Lung (tissue), 12 donors: ENCODE data around the gene TPRN. TPM values are rescaled to one million over a fixed set of nuclear protein-coding genes. Genes with fewer than 3 reads are reported as not detected.
A peak's percentile ranks its signal among the peaks of the same experiment; 100 is the strongest.

Source experiments
- ATAC-seq: fragments of 200-7000 bp; cut with Tn5 transposase; one replicate; pipeline ENCODE4 v1.9.1; 2020; ENCODE audit warnings: moderate number of reproducible peaks; ENCODE audit not compliant: insufficient read depth, low FRiP score
- DNase-seq, 3 donors: peaks; one replicate each; pipeline ENCODE4 v3.0.0-alpha.2; 2013 to 2017
- H3K27ac ChIP-seq, 2 donors: one replicate each; pipeline ENCODE4 v1.5.1; 2013; ENCODE audit warnings: mild to moderate bottlenecking in 2 of 2, moderate library complexity in 2 of 2, control low read depth in 1 of 2, inconsistent platforms in 1 of 2, low read depth in 1 of 2, low read length in 1 of 2
- H3K27me3 ChIP-seq, 3 donors: one replicate each; pipeline ENCODE4 v1.5.1; 2013; ENCODE audit warnings: low read length in 2 of 3; ENCODE audit not compliant: control insufficient read depth in 3 of 3, insufficient read depth in 3 of 3
- H3K36me3 ChIP-seq, 4 donors: one replicate each; pipeline ENCODE4 v1.5.1; 2013; ENCODE audit warnings: low read length in 4 of 4, mild to moderate bottlenecking in 1 of 4, moderate library complexity in 1 of 4; ENCODE audit not compliant: control insufficient read depth in 4 of 4, insufficient read depth in 4 of 4
- H3K4me1 ChIP-seq, 5 donors: one replicate each; pipeline ENCODE4 v1.5.1; 2013; ENCODE audit warnings: low read length in 5 of 5, mild to moderate bottlenecking in 2 of 5, moderate library complexity in 1 of 5; ENCODE audit not compliant: control insufficient read depth in 5 of 5, insufficient read depth in 5 of 5
- H3K4me3 ChIP-seq: one replicate; pipeline ENCODE4 v1.5.1; 2013; ENCODE audit warnings: mild to moderate bottlenecking, control low read depth, moderate library complexity
- H3K9ac ChIP-seq, 2 donors: one replicate each; pipeline ENCODE4 v1.5.1; 2013; ENCODE audit warnings: low read length in 2 of 2, control low read depth in 1 of 2; ENCODE audit not compliant: insufficient read depth in 1 of 2
- H3K9me3 ChIP-seq, 4 donors: one replicate each; pipeline ENCODE4 v1.5.1; 2013; ENCODE audit warnings: low read length in 3 of 4, mild to moderate bottlenecking in 1 of 4, moderate library complexity in 1 of 4; ENCODE audit not compliant: control insufficient read depth in 4 of 4, insufficient read depth in 3 of 4
- WGBS, 2 donors: extraction: QIAGEN DNeasy Blood & Tissue Kit; methylation state at CpG; one replicate each; pipeline ENCODE4 v1.1.7; 2013; 5-methylcytosine and 5-hydroxymethylcytosine counted together
- polyA plus RNA-seq, 2 donors: library from polyadenylated mRNA; stranded (reverse); fragments of 200-250 nt; gene quantifications; one replicate each; pipeline ENCODE4 v1.2.1, GENCODE V29; 2013
- total RNA-seq, 2 donors: library from RNA; depleted of rRNA in 1 of 2; stranded (reverse); fragments of >200 nt in 1 of 2; gene quantifications; one replicate each; pipeline ENCODE4 v1.2.1, GENCODE V29; 2014 to 2021
- TF ChIP-seq, protein P1 (sequence below): IDR thresholded peaks from 2 replicates; pipeline ENCODE4 v1.5.1; 2012; ENCODE audit warnings: mild to moderate bottlenecking; ENCODE audit errors: control extremely low read depth, extremely low read depth
- donor health status: control.
- donor health status: control.
- donor health status: Bipolar disorder and iron deficiency.
- donor health status: healthy.
- donor health status: DM: yes; HTN: yes; CAD: no.

Gene TPRN
- total and polyA plus RNA-seq, 4 donors, result 8.9 to 30.6 (median 15.5) TPM

DNA sequence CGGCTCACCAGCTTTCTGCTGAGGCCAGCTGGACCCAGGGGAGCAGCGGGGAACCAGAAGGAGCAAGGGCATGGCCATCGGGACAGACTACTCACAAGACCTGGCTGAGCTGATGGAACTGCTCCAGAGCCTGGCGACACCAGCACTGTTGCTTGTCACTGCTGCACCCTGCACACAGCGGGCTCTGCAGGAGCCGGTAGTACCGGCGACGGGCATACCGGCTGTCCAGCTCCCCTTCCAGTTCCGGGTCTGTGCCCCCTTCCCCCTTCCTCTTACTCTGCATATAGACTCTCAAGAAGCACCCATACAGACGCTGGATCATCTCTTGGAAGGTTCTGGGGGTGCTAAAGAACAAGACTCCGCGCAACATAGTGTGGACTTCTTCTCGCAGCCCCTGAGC is 13.2 kb downstream of the TPRN start:
- H3K27ac ChIP-seq, result no peak overlapping the region
- peak overlapping the region in 1 of 2 donors; percentile 52 for H3K9ac ChIP-seq
- no peak for DNase-seq
- no peak for ATAC-seq
- no peaks in the 10 kb centered on the region for H3K27me3 ChIP-seq
- TF ChIP-seq, protein P1, sequence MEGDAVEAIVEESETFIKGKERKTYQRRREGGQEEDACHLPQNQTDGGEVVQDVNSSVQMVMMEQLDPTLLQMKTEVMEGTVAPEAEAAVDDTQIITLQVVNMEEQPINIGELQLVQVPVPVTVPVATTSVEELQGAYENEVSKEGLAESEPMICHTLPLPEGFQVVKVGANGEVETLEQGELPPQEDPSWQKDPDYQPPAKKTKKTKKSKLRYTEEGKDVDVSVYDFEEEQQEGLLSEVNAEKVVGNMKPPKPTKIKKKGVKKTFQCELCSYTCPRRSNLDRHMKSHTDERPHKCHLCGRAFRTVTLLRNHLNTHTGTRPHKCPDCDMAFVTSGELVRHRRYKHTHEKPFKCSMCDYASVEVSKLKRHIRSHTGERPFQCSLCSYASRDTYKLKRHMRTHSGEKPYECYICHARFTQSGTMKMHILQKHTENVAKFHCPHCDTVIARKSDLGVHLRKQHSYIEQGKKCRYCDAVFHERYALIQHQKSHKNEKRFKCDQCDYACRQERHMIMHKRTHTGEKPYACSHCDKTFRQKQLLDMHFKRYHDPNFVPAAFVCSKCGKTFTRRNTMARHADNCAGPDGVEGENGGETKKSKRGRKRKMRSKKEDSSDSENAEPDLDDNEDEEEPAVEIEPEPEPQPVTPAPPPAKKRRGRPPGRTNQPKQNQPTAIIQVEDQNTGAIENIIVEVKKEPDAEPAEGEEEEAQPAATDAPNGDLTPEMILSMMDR, result no peak
- peaks cover 8 to 61% (median 25%) of the 10 kb centered on the region in 4 donors for H3K36me3 ChIP-seq
- peaks cover 0 to 2% (median 0%) of the 10 kb centered on the region in 4 donors for H3K9me3 ChIP-seq
- 85 to 88% methylated on average over 15 of the region's 15 CpGs for WGBS, 2 donors
- H3K4me3 ChIP-seq, result peak overlapping the region; percentile 96
- H3K4me1 ChIP-seq, result peaks cover 14 to 37% (median 20%) of the 10 kb centered on the region in 5 donors

DNA sequence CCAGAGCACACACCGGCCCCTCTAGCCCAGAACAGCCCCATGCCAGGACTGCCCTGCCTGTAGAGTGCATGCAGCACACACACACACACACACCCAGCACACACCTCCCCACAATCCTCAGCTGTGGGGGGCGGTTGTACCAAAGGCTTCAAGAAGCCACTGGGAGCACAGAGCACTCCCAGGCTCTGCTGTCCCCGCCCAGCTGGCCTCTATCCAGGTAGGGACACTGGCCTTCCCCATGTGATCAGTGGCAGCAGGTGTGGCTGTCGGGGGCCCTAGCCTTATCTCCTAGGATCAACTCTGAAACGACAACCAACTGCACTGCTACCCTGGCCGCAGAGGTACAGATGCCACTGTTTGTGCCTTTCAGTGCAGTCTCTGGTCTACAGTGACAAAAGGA is 14.2 kb downstream of the TPRN start:
- H3K9ac ChIP-seq, result no peak overlapping the region
- no peaks in the 10 kb centered on the region for H3K27me3 ChIP-seq
- ATAC-seq, result no peak
- no peak overlapping the region for H3K4me3 ChIP-seq
- TF ChIP-seq, protein P1, result no peak
- peaks cover 0 to 2% (median 0%) of the 10 kb centered on the region in 4 donors for H3K9me3 ChIP-seq
- peaks cover 8 to 64% (median 30%) of the 10 kb centered on the region in 4 donors for H3K36me3 ChIP-seq
- peaks cover 14 to 37% (median 20%) of the 10 kb centered on the region in 5 donors for H3K4me1 ChIP-seq
- no peak overlapping the region for H3K27ac ChIP-seq
- DNase-seq, result no peak
- WGBS, 2 donors, result 81 to 90% methylated on average over 6 of the region's 6 CpGs

DNA sequence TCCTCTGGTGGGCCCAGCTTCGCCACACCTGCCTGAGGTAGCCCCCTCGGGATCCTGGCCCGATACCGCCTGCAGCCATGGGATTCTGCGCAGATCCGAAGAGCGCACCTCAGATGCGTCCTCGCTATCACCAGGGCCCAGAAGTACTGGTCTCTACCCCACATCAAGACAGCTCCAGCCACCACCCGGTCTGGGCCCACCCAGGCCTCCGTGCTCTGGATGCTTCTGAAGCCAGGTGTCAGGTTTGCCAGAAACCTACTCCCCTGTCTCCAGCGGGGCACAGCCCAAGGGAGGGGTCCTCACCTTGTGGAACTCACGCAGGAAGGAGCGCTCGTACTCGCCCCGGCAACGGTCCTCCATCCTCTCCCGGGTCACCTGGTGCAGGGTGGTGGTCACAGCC is 14.6 kb downstream of the TPRN start:
- H3K27ac ChIP-seq, result no peak overlapping the region
- peaks cover 14 to 37% (median 20%) of the 10 kb centered on the region in 5 donors for H3K4me1 ChIP-seq
- TF ChIP-seq, protein P1, result no peak
- no peaks in the 10 kb centered on the region for H3K27me3 ChIP-seq
- no peak for DNase-seq
- H3K4me3 ChIP-seq, result no peak overlapping the region
- peaks cover 8 to 65% (median 33%) of the 10 kb centered on the region in 4 donors for H3K36me3 ChIP-seq
- 96% methylated on average over 19 of the region's 19 CpGs for WGBS, 2 donors
- H3K9ac ChIP-seq, result no peak overlapping the region
- H3K9me3 ChIP-seq, result peaks cover 0 to 2% (median 0%) of the 10 kb centered on the region in 4 donors
- ATAC-seq, result no peak
